ENCODE data around the gene SLC30A4. TPM values are rescaled to one million over a fixed set of nuclear protein-coding genes. Genes with fewer than 3 reads are reported as not detected.
"Not testable (repeated sequence)": the region's sequence is repeated elsewhere in the genome, so short reads cannot be mapped to it uniquely, and the experiment has no call there.

Gene SLC30A4
- total RNA-seq, 1 donor from 2014 or later: 5.8 TPM

DNA sequence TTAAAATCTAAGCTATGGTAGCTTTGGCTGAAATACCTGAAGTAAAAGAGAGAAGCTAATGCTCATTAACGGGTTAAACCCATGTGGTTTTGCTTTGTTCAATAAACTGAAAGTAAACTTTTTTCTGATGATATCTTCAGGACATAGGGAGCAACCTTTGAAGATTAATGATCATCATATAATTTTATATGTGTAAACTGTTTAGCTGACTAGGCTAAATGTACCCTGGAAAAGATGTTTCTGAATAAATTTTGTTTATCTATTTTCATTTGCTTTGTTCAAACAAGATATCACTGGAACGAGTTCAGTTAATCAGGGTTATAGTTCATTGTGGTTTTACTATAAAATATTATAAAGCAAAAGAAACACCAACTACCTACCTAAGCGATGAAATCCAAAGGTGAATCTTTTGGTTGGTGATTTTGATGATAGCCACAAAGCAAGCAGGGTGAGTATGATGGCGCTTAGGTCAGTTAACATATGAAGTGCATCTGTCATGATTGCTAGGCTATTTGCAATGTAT is 11.7 kb downstream of the SLC30A4 start:
- no peak for DNase-seq (ENCODE audit: low spot score)

GRCh38 chr15:45507143-45507542 is 15.4 kb downstream of the SLC30A4 start:
- not testable (repeated sequence) for DNase-seq (ENCODE audit: low spot score)

- DNase-seq (ENCODE audit: low spot score): no peak
Observed at GRCh38 chr15:45499426-45499825, 23.1 kb downstream of the SLC30A4 start.

DNA sequence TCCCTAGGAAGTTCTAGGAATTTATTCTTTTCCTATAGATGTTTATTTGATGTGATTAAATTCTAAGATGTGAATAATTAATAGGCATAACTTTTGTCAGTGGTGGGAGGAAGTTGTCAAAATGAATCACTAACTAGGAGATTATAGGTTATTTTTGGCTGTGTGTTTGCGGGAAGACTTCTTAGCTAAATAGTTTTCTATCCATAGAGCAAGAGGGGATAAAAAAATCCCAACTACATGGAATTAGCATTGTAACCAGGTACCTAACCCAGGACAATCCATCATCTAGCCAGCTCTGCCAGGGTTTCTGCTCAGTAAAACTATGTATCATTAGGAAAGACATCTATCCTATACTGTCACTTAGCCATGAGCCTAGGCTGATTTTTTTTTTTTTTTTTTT is 23.9 kb downstream of the SLC30A4 start:
- no peak for DNase-seq (ENCODE audit: low spot score)

DNA sequence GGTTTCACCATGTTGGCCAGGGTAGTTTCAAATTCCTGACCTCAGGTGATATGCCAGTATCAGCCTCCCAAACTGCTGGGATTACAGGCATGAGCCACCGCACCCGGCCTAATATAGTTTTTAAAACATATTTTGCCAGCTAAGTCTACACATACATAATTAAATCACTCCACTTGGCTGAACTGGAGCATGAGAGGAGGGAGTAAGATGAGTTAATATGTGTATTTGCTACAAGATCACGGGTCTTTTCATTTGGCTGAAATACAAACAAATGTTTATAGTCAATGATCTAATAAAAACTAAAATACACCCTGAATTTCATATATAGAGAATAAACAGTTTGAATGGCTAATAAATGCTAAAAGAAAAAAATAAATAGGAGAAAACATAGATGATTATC is 25.3 kb downstream of the SLC30A4 start:
- no peak for DNase-seq (ENCODE audit: low spot score)

GRCh38 chr15:45496658-45497057 is 25.9 kb downstream of the SLC30A4 start:
- DNase-seq (ENCODE audit: low spot score): no peak

GRCh38 chr15:45495588-45495987 is 27.0 kb downstream of the SLC30A4 start:
- no peak for DNase-seq (ENCODE audit: low spot score)

GRCh38 chr15:45489690-45490238 is 32.8 kb downstream of the SLC30A4 start:
- DNase-seq (ENCODE audit: low spot score): no peak

DNA sequence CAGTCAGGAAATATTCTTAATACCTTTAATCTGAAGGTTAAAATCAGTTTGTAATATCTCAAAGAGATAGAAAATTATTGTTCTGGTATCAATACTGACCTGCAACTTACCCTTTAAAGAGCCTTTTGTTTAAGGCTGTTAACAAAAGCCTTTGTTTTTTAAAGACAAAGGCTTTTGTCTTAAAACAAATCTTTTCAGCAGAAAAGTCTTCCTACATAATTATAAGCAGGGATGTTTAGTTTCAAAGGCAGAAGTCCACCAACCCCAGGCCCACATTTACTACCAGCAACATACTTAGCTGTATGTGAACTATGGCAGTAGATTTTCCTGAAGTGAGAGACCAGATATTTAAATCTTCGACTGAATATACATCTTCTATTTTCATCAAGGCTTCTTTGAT is 36.2 kb downstream of the SLC30A4 start:
- DNase-seq (ENCODE audit: low spot score): no peak

DNA sequence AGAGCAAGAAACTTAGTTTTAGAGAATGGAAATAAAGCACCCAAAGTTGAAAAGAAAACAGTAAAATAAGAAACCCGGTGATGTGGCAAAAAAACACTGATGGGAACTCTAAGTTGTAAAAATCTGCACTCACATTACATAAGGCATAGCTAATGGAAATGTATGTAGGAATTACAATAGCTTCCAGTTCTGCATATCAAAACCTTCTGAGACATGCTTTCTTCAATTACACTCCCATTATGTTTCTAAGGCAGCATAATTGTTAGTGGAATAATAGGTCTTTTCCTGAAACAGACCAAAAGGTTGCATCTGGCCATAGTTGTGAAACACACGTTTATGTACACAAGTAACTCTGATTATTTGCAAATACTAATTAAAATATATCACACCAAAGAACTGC is 41.4 kb downstream of the SLC30A4 start:
- no peak for DNase-seq (ENCODE audit: low spot score)

GRCh38 chr15:45476410-45476809 is 46.1 kb downstream of the SLC30A4 start:
- no peak for DNase-seq (ENCODE audit: low spot score)

GRCh38 chr15:45474799-45475198 is 47.8 kb downstream of the SLC30A4 start:
- no peak for DNase-seq (ENCODE audit: low spot score)

DNA sequence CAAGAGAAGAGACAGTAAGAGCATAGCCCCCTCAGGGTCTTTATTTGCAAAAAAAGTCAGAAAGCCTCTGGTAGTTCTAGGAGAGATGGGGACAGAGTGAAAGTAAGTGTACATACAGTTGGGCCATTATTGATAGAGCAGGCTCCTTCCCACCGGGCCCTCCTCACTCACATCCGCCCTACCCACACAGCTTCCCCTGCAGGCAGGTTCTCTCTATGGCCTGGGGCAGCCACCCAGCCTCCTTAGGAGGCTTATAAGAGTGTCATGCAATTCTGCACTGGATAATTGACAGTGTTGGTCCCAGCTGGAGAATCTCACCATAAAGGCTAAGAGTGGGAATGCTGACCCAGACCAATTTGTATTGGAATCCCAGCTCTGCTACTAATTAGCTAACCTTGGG is 49.5 kb downstream of the SLC30A4 start:
- no peak for DNase-seq (ENCODE audit: low spot score)

- DNase-seq (ENCODE audit: low spot score): no peak
Observed at GRCh38 chr15:45471151-45471550, 51.4 kb downstream of the SLC30A4 start.

DNA sequence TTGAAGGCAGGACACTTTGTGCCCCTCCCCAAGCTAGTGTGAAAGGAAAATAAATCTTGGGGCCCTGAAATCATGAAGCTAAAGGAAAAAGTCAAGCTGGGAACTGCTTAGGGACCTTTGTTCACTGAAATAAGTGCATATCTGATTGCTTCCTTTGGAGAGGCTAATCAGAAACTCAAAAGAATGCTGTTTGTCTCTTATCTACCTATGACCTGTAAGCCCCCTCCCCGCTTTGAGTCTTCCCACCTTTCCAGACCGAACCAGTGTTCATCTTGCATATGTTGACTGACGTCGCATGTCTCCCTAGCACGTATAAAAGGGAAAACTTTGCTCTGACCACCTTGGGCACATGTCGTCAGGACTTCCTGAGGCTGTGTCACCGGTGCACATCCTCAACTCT is 53.1 kb downstream of the SLC30A4 start:
- no peak for DNase-seq (ENCODE audit: low spot score)

DNA sequence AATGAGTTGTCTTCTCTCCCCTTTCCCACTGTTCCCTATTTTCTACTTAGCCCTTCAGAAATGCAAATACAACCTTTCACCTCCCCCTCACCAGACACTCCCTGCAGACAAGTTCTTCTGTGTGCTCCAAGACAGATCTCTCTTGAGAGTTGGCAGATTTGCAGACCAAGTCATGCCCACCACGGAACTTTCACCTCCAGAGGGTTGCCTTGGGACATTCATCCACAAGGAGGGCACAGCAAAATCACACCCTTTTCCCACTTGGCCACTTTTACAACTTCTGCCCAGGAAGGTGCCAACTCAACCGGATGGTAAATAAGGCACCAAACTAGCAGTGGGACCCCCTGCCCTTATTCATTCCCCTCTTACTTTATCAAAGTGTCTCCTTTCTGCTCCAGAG is 53.5 kb downstream of the SLC30A4 start:
- DNase-seq (ENCODE audit: low spot score): no peak

DNA sequence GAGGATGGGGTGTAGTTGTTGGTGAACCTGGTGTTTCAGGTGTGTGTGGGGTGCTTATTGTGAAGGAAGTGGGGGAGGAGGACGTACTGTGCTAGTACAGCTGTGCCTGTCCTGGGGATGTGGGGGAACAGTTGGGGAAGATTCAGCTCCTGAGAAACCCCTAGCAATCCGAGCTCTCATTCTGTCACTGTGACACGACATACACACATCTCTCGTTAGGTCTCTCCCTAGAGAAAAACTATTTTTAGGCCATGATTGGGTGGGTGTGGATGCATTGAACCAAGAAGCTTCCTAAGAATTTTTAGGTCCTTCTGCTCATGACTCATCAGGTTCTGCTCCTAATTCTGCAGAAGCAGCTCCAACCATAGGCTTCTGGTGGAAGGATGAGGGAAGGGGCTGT is 54.3 kb downstream of the SLC30A4 start:
- DNase-seq (ENCODE audit: low spot score): no peak

GRCh38 chr15:45458746-45459403 is 63.7 kb downstream of the SLC30A4 start:
- DNase-seq (ENCODE audit: low spot score): peak; percentile 79

DNA sequence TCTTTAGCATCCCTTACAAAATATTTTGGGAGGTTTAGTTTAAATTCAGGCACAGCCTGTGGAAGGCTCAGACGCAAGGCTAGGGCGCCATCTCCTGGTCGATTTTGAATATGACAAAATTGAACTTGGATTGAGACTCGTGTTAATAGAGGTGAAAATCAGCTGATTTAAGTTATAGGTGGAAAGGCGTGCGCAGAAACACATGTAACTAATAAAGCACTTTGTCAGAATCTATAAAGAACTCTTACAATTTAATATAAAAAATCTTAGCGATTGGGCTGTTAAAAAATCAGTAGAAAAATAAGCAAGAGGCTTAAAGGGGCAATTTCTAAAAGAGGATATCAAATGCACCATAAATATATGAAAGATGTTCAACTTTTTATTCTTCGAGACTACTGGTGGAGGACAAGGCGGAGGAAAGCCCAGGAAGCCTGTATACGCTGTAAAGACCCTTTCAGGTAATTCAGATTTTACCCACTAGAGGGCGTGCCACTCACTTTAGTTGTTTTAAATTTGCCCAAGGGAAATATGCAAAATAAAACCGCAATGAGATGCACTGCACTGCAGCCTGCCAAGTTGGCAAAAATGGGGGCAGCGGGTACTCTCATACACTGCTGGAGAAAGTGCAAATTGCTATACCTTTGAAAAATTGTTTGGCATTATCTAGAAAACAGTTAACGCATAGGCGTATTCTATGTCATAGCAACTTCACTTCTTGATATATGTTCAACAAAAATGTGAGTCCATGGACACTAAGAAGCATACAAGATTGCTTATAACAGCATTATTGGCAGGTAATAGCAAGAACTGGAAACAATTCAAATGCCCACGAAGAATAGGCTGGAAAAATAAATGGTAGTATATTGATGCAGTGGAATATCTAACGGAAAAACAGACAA is 64.7 kb downstream of the SLC30A4 start:
- peak; percentile 83 for DNase-seq (ENCODE audit: low spot score)

DNA sequence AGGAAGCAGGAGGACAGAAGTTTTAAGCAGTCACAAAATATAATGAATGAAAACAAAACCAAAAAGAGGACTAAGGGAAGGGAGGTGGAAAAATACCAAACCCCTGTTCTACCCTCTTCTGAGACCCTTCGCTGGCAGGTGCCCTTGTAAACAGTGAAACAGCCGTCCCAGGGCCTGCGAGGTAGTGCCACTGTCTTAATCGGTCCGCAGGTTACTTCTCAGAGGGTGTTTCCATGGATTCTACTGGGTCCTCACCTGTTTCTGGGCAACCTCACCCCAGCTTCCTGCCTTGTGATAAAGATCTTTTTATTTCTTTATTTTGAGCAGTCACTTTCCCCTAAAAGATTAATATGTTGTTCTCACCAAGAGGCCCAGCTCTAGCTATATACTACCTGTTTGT is 65.3 kb downstream of the SLC30A4 start:
- DNase-seq (ENCODE audit: low spot score): no peak

DNA sequence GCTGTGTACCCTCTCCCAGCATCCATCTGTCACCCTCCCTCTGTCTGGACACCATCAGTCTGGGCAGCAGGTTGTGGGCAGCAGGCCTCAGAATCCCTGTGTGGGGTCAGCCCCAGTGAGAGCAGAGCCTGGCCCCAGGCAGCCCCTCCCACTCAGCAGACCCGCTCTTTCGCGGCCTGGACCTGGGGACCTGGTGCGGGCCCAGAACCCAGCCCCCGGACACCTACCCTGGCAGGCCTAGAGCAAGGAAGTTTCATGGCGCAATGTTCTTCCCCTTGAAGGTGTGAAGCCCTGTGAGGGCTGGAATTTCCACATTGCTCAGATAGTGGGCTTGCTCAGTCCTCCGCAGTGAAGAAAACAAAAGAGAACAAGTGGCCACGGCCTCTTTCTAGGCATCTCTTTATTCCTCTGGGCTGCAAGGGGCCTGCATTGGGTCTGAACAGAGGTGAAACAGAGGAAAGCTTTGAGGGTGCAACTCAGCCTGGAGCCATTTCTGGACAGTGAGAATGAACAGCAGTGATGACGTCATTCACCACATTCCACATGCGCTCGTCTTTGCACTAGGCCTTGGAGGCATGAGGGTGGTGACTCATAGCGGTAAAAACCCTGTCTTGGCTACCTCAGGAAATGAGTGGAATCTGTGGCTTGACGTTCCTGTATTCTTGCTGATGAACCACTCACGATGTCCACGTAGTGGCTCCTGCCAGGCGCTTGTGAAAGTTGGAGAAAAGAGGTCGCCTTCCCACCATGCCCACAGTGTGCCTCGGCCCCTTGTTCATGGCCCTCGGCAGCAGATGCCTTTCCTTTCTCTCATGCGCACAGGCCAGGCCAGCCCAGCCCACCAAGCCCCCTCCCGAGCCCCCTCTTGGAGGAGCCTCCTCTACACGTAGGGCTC is 66.1 kb downstream of the SLC30A4 start:
- DNase-seq (ENCODE audit: low spot score): peak; percentile 64

GRCh38 chr15:45454814-45455213 is 67.7 kb downstream of the SLC30A4 start:
- peak; percentile 75 for DNase-seq (ENCODE audit: low spot score)

Measured in ureter (tissue), 1 donor.